SU-DHL-6 (cell line): Measurements from ENCODE around the gene MAP4K5.

ENCODE experiments used
- H2AFZ ChIP-seq: fragments of 200-600 bp; sonication (generic); 2 replicates; pipeline ENCODE4 v1.6.1; 2014; ENCODE audit warnings: low read depth, mild to moderate bottlenecking, moderate library complexity, mixed read lengths, antibody characterized with exemption, low read length; ENCODE audit not compliant: severe bottlenecking
- H3F3A ChIP-seq: fragments of 200-600 bp; shearing (Covaris generic); 2 replicates; pipeline ENCODE4 v1.6.0; 2016; ENCODE audit warnings: antibody characterized with exemption, mild to moderate bottlenecking; ENCODE audit not compliant: insufficient read depth
- H3K27ac ChIP-seq: fragments of 200-600 bp; sonication (generic); 2 replicates; pipeline ENCODE4 v1.5.1; 2016; ENCODE audit warnings: low read depth, mild to moderate bottlenecking, low read length, moderate library complexity, mixed read lengths
- H3K27me3 ChIP-seq: fragments of 200-600 bp; sonication (generic), shearing (Covaris generic); 2 replicates; pipeline ENCODE4 v1.6.0; 2014; ENCODE audit warnings: mild to moderate bottlenecking, low read length
- H3K36me3 ChIP-seq: fragments of 200-600 bp; sonication (generic); 2 replicates; pipeline ENCODE4 v1.6.1; 2014; ENCODE audit warnings: mild to moderate bottlenecking, low read length, mixed read lengths
- H3K4me2 ChIP-seq: fragments of 300-600, 200-600 bp; shearing (Covaris generic), sonication (generic); 2 replicates; pipeline ENCODE4 v1.6.0; 2014; ENCODE audit warnings: low read length, low read depth, mild to moderate bottlenecking; ENCODE audit not compliant: poor library complexity, severe bottlenecking
- H3K4me3 ChIP-seq: fragments of 200-600 bp; sonication (generic); 2 replicates; pipeline ENCODE4 v1.5.1; 2014; ENCODE audit warnings: antibody characterized with exemption, low read length, mild to moderate bottlenecking, mixed read lengths; ENCODE audit not compliant: insufficient read depth, poor library complexity, severe bottlenecking
- H3K79me2 ChIP-seq: fragments of 200-600 bp; sonication (generic); 2 replicates; pipeline ENCODE4 v1.6.1; 2014; ENCODE audit warnings: mild to moderate bottlenecking, low read length, moderate library complexity; ENCODE audit not compliant: insufficient read depth
- H3K9ac ChIP-seq: fragments of 200-600 bp; sonication (generic); 2 replicates; pipeline ENCODE4 v1.7.0; 2014; ENCODE audit warnings: mild to moderate bottlenecking, low read length
- H3K9me2 ChIP-seq: fragments of 200-600 bp; sonication (generic); replicated peaks from 2 replicates; pipeline ENCODE4 v1.6.1; 2014; ENCODE audit warnings: low read length; ENCODE audit not compliant: insufficient read depth
- H3K9me3 ChIP-seq: fragments of 200-600 bp; sonication (generic); 2 replicates; pipeline ENCODE4 v1.6.1; 2014; ENCODE audit warnings: low read length, mixed read lengths; ENCODE audit not compliant: insufficient read depth
- H4K20me1 ChIP-seq: fragments of 200-600 bp; sonication (generic); 2 replicates; pipeline ENCODE4 v1.6.1; 2014; ENCODE audit warnings: low read depth, mild to moderate bottlenecking, antibody characterized with exemption, low read length, moderate library complexity, mixed read lengths
- EZH2phosphoT487 ChIP-seq: fragments of 200-600 bp; sonication (generic), shearing (Covaris generic); conservative IDR thresholded peaks from 2 replicates; pipeline ENCODE4 v1.6.1; 2018; ENCODE audit warnings: mild to moderate bottlenecking, antibody characterized with exemption, low read length, moderate library complexity, mixed read lengths
- TF ChIP-seq, protein P1 (sequence below): fragments of 200-600 bp; sonication (generic); IDR thresholded peaks from one replicate; pipeline ENCODE4 v1.5.1; 2017; ENCODE audit warnings: antibody characterized with exemption, mild to moderate bottlenecking, low read length, moderate library complexity; ENCODE audit not compliant: insufficient read depth, poor library complexity, severe bottlenecking

Gene MAP4K5

DNA sequence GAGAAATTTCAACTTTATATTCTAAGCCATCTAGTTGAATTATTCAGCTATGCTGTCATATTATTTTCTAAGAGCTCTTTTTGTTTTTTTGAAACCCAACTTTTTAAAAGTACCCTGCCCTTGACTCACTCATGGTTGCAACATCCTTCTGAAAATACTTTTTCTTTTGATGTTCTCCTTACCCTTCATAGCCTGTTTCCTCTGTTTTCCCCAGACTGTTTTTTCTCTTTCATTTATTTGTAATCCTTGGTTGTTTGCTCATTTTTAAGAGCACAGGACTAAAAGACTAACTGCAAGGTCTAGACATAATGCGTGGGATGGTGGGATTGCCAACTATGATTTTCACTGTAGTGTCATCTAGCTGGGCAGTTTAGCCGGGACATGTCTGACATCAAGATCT is 114.5 kb downstream of the MAP4K5 start:
- Histone ChIP-seq H3K4me2 (no peak overlapping the region), H3K9me3 (no peaks in the 10 kb centered on the region), H3K9ac (no peak overlapping the region), H3K27ac (no peak overlapping the region), H3K4me3 (no peak overlapping the region), H3F3A (no peaks in the 10 kb centered on the region), H3K79me2 (no peaks in the 10 kb centered on the region), H3K36me3 (peaks cover 6% of the 10 kb centered on the region; the same call in 1 of the 2 replicates), H3K27me3 (no peaks in the 10 kb centered on the region), H3K9me2 (no peaks in the 10 kb centered on the region), H4K20me1 (no peaks in the 10 kb centered on the region), H2AFZ (no peak overlapping the region)
- TF ChIP-seq, protein P1, sequence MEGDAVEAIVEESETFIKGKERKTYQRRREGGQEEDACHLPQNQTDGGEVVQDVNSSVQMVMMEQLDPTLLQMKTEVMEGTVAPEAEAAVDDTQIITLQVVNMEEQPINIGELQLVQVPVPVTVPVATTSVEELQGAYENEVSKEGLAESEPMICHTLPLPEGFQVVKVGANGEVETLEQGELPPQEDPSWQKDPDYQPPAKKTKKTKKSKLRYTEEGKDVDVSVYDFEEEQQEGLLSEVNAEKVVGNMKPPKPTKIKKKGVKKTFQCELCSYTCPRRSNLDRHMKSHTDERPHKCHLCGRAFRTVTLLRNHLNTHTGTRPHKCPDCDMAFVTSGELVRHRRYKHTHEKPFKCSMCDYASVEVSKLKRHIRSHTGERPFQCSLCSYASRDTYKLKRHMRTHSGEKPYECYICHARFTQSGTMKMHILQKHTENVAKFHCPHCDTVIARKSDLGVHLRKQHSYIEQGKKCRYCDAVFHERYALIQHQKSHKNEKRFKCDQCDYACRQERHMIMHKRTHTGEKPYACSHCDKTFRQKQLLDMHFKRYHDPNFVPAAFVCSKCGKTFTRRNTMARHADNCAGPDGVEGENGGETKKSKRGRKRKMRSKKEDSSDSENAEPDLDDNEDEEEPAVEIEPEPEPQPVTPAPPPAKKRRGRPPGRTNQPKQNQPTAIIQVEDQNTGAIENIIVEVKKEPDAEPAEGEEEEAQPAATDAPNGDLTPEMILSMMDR: no peak
- no peak for TF ChIP-seq EZH2phosphoT487

- Histone ChIP-seq H3F3A (no peaks in the 10 kb centered on the region), H3K9ac (no peak overlapping the region), H3K4me2 (no peak overlapping the region), H3K9me3 (no peaks in the 10 kb centered on the region), H2AFZ (no peak overlapping the region), H3K27me3 (no peaks in the 10 kb centered on the region), H4K20me1 (no peaks in the 10 kb centered on the region), H3K36me3 (no peaks in the 10 kb centered on the region), H3K9me2 (no peaks in the 10 kb centered on the region), H3K27ac (no peak overlapping the region), H3K4me3 (no peak overlapping the region), H3K79me2 (no peaks in the 10 kb centered on the region)
- no peak for TF ChIP-seq EZH2phosphoT487
- TF ChIP-seq, protein P1: no peak
Observed at GRCh38 chr14:50410921-50411320, 121.4 kb downstream of the MAP4K5 start.

DNA sequence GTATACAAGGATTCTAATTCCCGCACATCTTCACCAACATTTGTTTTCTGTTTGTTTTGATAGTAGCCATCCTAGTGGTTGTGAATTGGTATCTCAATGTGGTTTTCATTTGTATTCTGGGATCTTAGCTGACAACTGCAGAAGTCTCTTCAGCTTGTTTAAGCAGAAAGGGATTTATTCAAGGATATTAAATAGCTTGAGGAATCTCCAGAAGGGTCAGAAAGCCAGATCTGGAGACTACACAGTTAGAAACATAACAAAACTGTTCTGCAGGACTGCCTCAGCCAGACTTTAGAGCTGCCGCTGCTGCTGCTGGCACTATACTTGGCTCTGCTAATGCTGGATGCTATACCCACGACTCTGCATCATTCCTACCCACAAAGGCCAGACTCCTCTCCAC is 122.3 kb downstream of the MAP4K5 start:
- Histone ChIP-seq H3K9ac (no peak overlapping the region), H3K4me2 (no peak overlapping the region), H4K20me1 (no peaks in the 10 kb centered on the region), H3K4me3 (no peak overlapping the region), H2AFZ (no peak overlapping the region), H3K36me3 (no peaks in the 10 kb centered on the region), H3F3A (no peaks in the 10 kb centered on the region), H3K79me2 (no peaks in the 10 kb centered on the region), H3K27me3 (no peaks in the 10 kb centered on the region), H3K9me3 (no peaks in the 10 kb centered on the region), H3K27ac (no peak overlapping the region), H3K9me2 (no peaks in the 10 kb centered on the region)
- no peak for TF ChIP-seq EZH2phosphoT487
- TF ChIP-seq, protein P1: no peak
